Body of pancreas (tissue), 4 donors: ENCODE results near the gene KCNA3. TPM values are rescaled to one million over a fixed set of nuclear protein-coding genes. Genes with fewer than 3 reads are reported as not detected.

Experiments
- ATAC-seq: fragments of 150-250 bp; one replicate; pipeline ENCODE4 v1.9.1; 2016
- DNase-seq, 4 donors: peaks; one replicate each; pipeline ENCODE4 v3.0.0-alpha.2; 2019
- H3K27ac ChIP-seq, 4 donors: fragments of 200-600 bp; sonication (generic); 1 replicate in 3 of 4; 2 replicates in 1 of 4; pipeline versions ENCODE4 v1.5.1 to v1.6.1; 2016 to 2019; ENCODE audit warnings: mild to moderate bottlenecking in 1 of 4, mixed read lengths in 1 of 4, moderate library complexity in 1 of 4
- H3K27me3 ChIP-seq, 2 donors: fragments of 200-600 bp; sonication (generic); one replicate each; pipeline ENCODE4 v1.6.0; 2016; ENCODE audit warnings: mild to moderate bottlenecking in 1 of 2
- H3K36me3 ChIP-seq, 2 donors: fragments of 200-600 bp; sonication (generic); replicated peaks in 1 of 2; 2 replicates each; pipeline ENCODE4 v1.5.1; 2016; ENCODE audit warnings: low read depth in 2 of 2; ENCODE audit not compliant: insufficient read depth in 1 of 2
- H3K4me1 ChIP-seq: fragments of 200-600 bp; sonication (generic); one replicate; pipeline ENCODE4 v1.6.0; 2016
- H3K4me3 ChIP-seq, 2 donors: fragments of 200-600 bp; sonication (generic); 1 replicate in 1 of 2; 2 replicates in 1 of 2; pipeline ENCODE4 v1.5.1; 2016 to 2019
- H3K9me3 ChIP-seq, 3 donors: fragments of 200-600 bp; sonication (generic); 1 replicate in 2 of 3; 2 replicates in 1 of 3; pipeline ENCODE4 v1.5.1; 2016
- POLR2A ChIP-seq, 3 donors: fragments of 450-650 bp; IDR thresholded peaks; one replicate each; pipeline ENCODE4 v1.6.1; 2016; ENCODE audit warnings: antibody characterized with exemption in 3 of 3, mild to moderate bottlenecking in 2 of 3
- WGBS, 2 donors: methylation state at CpG; one replicate each; pipeline ENCODE4 v1.1.5; 2017; 5-methylcytosine and 5-hydroxymethylcytosine counted together
- intact Hi-C: fragments of 100-400 bp; cut with DNase I; formaldehyde crosslinking; loops from one replicate; pipeline ENCODE4 v1.15.1; 2023
- total RNA-seq, 2 donors: library from RNA; depleted of rRNA; stranded (reverse); fragments of >200 nt; gene quantifications; one replicate each; pipeline ENCODE4 v1.1.0, GENCODE V29; 2016
- TF ChIP-seq, protein P1 (sequence below), 7 experiments: fragments of 450-650 bp in 4 of 7; fragments of 200-600 bp in 3 of 7; sonication (generic) in 3 of 7; IDR thresholded peaks; one replicate each; pipeline ENCODE4 v1.5.1; 2016 to 2019; ENCODE audit warnings: antibody characterized with exemption in 7 of 7

Gene KCNA3
- total RNA-seq, 2 donors from 2014 or later, result 1.3 to 2.3 TPM

DNA sequence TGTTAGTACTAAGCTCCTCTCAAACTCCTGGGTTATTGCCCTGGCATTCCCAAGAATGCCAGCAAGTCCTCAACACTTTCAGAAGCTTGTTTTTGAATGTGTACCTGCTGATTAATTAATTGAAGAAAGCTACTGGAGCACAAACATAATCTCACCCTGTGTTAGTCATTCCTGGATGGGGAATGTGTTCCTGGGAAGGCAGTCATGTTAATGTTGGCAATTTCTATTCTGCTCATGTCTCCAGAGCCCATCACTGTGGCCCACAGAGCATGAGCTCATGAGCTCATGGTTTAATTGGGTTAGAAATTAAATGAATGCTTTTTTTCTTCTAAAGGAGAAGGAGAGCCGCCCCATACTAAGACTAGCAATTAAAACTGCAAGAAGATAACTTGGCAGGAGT is 31.9 kb upstream of the KCNA3 start:
- 50 to 65% methylated on average over 1 of the region's 1 CpG for WGBS, 2 donors
- Histone ChIP-seq H3K4me3 (no peak overlapping the region), H3K9me3 (no peaks in the 10 kb centered on the region), H3K4me1 (no peaks in the 10 kb centered on the region), H3K27me3 (no peaks in the 10 kb centered on the region), H3K36me3 (no peaks in the 10 kb centered on the region), H3K27ac (no peak overlapping the region)
- ATAC-seq (no peak), DNase-seq (no peak)
- intact Hi-C loops, result no loop called here
- no peak for TF ChIP-seq POLR2A (IDR thresholded peaks at IDR 0.05)
- TF ChIP-seq, protein P1, sequence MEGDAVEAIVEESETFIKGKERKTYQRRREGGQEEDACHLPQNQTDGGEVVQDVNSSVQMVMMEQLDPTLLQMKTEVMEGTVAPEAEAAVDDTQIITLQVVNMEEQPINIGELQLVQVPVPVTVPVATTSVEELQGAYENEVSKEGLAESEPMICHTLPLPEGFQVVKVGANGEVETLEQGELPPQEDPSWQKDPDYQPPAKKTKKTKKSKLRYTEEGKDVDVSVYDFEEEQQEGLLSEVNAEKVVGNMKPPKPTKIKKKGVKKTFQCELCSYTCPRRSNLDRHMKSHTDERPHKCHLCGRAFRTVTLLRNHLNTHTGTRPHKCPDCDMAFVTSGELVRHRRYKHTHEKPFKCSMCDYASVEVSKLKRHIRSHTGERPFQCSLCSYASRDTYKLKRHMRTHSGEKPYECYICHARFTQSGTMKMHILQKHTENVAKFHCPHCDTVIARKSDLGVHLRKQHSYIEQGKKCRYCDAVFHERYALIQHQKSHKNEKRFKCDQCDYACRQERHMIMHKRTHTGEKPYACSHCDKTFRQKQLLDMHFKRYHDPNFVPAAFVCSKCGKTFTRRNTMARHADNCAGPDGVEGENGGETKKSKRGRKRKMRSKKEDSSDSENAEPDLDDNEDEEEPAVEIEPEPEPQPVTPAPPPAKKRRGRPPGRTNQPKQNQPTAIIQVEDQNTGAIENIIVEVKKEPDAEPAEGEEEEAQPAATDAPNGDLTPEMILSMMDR (IDR thresholded peaks at IDR 0.05), result no peak

DNA sequence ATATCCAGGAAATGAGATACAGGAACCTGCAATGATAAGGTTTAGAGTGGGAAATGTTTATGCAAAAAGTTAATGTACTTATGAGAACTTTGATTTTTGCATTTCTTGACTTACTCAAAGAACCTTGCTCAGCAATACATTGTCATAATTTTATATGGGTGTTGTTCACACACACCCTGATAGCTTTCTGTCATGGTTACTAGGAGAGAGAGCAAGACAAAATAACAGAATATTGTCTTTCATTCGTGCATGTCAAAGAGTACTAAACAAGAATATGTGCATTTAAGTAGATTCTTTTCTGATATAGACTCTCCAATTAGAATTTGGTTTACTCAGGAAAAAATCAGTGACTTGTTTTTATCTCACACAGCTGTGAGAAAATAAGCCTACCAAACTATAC is 27.5 kb upstream of the KCNA3 start:
- Histone ChIP-seq H3K36me3 (no peaks in the 10 kb centered on the region), H3K4me3 (no peak overlapping the region), H3K27ac (no peak overlapping the region), H3K9me3 (no peaks in the 10 kb centered on the region), H3K27me3 (no peaks in the 10 kb centered on the region), H3K4me1 (no peaks in the 10 kb centered on the region)
- ATAC-seq, result no peak
- no peak for DNase-seq
- WGBS, 2 donors, result 38 to 49% methylated on average over 1 of the region's 1 CpG
- intact Hi-C loops, result no loop called here
- no peak for TF ChIP-seq POLR2A (IDR thresholded peaks at IDR 0.05)
- TF ChIP-seq, protein P1 (IDR thresholded peaks at IDR 0.05), result no peak

DNA sequence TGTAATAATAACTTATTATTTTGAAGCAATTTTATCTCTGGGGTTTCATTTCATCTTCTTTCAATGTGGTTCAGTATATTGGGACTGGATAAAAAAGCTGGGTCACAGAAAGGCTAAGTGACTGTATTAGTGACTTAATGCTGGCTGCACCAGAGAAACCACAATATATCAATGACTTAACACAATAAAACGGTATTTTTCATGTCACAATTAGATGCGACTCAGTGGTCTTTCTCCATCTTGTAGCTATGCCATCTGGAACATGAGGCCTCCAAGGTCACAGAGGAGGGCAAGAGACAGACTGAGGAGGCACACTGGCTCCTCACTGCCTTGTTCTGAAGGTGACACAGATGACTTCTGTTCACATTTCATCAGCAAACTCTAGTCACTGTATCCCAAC is 26.0 kb upstream of the KCNA3 start:
- WGBS, 2 donors, result 53 to 68% methylated on average over 2 of the region's 2 CpGs
- Histone ChIP-seq H3K36me3 (no peaks in the 10 kb centered on the region), H3K9me3 (no peaks in the 10 kb centered on the region), H3K27me3 (no peaks in the 10 kb centered on the region), H3K4me1 (no peaks in the 10 kb centered on the region), H3K27ac (no peak overlapping the region), H3K4me3 (no peak overlapping the region)
- no peak for TF ChIP-seq POLR2A (IDR thresholded peaks at IDR 0.05)
- TF ChIP-seq, protein P1 (IDR thresholded peaks at IDR 0.05), result no peak
- DNase-seq, result no peak
- no peak for ATAC-seq
- intact Hi-C loops, result no loop called here

DNA sequence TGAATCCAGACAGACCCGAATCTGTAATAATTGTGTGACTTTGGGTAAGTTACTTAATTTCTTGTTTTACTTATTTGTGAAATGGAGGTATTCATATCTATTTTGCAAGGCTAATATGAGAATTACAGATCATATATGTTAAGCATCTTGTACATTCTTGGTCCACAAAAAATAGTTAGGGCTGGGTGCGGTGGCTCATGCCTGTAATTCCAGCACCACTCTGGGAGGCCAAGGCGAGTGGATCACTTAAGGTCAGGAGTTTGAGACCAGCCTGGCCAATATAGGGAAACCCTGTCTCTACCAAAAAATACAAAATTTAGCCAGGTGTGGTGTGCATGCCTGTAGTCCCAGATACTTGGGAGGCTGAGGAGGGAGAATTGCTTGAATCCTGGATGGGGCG is 22.9 kb upstream of the KCNA3 start:
- Histone ChIP-seq H3K4me3 (no peak overlapping the region), H3K27ac (no peak overlapping the region), H3K27me3 (no peaks in the 10 kb centered on the region), H3K4me1 (no peaks in the 10 kb centered on the region), H3K36me3 (no peaks in the 10 kb centered on the region), H3K9me3 (no peaks in the 10 kb centered on the region)
- DNase-seq, result no peak
- intact Hi-C loops, result no loop called here
- TF ChIP-seq POLR2A (IDR thresholded peaks at IDR 0.05), result no peak
- TF ChIP-seq, protein P1 (IDR thresholded peaks at IDR 0.05), result no peak
- ATAC-seq, result no peak
- WGBS, 2 donors, result 77 to 87% methylated on average over 4 of the region's 4 CpGs

DNA sequence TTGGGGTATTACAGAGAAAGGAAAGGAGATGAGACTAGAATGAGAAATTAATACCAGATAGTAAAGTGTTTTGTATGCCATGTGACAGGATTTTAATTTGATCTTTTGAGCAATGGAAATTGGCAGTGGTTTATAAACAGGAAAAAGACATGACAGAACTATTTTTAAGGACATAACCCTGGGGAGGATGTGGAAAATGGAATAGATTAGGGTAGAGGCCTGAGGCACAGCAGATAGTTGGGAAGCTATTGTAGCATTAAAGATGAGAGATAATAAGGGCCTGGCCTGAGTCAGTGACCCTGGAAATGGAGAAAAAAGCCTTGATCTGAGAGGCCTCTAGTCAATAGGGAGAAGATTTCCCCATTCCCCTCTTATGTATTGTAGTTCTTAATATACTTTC is 22.1 kb upstream of the KCNA3 start:
- ATAC-seq (no peak), DNase-seq (no peak)
- Histone ChIP-seq H3K36me3 (no peaks in the 10 kb centered on the region), H3K27ac (no peak overlapping the region), H3K27me3 (no peaks in the 10 kb centered on the region), H3K4me1 (no peaks in the 10 kb centered on the region), H3K4me3 (no peak overlapping the region), H3K9me3 (no peaks in the 10 kb centered on the region)
- no peak for TF ChIP-seq POLR2A (IDR thresholded peaks at IDR 0.05)
- TF ChIP-seq, protein P1 (IDR thresholded peaks at IDR 0.05), result no peak
- intact Hi-C loops, result no loop called here
